Activated CD8-positive, alpha-beta memory T cell treated with anti-CD3 and anti-CD28 coated beads, Interleukin-2, amount 50 U/mL, for 4 hours (primary cell): ENCODE measurements around the gene ADORA1.

Experiments used
- DNase-seq: peaks from one replicate; pipeline ENCODE4 v3.0.0-alpha.2; 2020

ADORA1 gene

GRCh38 chr1:203124011-203124410 is 3.5 kb upstream of the ADORA1 start:
- no peak for DNase-seq

DNA sequence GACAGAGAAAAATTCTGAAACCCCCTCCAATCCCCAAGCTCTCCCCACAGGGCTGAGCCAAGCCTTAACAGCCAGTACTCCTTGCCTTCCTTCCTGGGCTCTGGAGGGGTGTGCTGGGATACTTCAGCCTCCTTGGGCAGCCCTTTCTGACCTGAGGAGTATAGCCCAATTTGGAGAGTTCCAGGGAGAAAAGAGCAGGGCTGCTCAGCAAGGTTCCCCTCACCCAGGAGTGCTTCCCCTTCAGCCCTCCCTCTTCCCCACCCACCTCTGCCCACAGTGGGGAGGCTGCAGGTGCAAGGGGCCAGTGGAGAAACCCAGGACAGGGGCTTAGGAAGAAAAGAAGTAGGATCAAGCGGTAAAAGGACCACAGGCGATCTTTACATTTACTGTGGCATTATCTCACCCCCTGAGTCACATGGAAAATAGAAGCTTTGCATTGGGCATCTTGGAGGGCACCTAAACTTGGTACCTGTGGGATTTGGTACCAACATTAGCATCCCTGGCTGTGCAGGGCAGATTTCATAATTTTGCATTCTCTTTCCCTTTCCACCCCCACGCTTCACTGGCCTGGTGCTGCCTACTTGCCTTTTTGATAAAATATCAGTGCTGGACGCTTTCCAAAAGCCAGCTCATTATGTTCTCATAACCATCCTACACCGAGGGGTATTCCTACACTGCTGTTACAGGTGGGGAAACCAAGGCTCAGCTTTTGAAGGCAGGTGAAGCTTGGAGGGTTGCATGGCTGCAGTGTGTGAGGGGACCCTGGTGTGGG is 2.8 kb upstream of the ADORA1 start:
- DNase-seq: no peak

- no peak for DNase-seq
Observed at GRCh38 chr1:203126151-203126865, 1.2 kb upstream of the ADORA1 start.

DNA sequence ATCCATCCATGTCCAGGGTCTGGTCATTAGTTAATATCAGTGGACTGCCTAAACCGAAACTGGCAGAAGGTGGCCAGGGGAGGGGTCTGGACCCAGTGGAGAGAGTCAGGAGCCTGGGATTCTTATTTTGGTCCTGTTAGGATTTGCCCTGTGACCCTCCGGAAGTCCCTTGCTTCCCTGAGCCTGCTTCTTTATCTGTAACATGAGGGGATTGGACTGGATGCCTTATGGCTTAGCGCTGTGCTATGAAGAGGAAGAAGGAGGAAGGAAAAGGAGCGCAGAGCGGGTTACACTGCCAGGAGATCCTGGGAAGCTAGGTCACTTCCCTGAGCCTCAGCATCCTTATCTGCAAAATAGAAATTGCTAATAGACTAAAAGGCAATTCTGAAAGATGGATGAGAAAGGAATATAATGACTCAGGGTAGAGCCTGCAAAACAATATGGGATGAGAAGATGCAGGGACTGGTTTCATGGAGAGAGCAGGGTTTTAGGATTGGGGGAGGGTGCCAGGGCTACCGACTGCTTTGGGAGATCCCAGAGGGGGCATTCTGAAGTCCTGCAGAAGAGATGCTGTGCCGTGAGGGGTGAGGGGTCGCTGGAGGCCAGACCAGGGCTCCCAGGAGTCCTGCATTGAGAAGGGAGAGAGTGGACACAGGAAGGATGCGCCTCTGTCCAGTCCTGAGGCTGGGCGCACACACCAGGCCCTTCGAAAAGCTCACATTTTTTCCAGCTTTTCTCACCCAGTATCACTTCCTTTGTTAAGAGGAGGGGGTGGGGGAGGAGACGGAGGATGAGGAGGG is 460 bp upstream of the ADORA1 start:
- no peak for DNase-seq

GRCh38 chr1:203128431-203128715 is 847 bp downstream of the ADORA1 start:
- DNase-seq: no peak

DNA sequence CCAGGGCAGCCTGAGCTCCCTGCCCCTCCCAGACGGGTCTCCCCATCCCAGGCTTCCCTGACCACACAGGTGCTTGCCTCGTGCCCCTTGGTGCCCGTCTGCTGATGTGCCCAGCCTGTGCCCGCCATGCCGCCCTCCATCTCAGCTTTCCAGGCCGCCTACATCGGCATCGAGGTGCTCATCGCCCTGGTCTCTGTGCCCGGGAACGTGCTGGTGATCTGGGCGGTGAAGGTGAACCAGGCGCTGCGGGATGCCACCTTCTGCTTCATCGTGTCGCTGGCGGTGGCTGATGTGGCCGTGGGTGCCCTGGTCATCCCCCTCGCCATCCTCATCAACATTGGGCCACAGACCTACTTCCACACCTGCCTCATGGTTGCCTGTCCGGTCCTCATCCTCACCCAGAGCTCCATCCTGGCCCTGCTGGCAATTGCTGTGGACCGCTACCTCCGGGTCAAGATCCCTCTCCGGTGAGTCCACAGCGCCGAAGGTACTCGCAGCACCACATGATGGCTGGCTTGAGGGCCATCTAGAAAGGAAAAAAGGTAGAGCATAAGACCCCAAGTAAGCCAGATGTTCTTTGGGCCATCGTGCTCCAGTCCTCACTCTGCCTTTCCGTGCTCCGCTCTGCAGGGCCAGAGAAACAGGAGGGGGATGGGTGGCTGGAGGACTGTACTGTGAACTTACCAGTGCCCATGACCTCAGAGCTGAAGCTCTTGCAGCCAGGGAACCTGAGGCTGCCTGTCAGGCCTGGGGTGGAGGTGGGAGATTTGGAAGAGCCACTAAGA is 1.4 kb downstream of the ADORA1 start:
- no peak for DNase-seq

DNA sequence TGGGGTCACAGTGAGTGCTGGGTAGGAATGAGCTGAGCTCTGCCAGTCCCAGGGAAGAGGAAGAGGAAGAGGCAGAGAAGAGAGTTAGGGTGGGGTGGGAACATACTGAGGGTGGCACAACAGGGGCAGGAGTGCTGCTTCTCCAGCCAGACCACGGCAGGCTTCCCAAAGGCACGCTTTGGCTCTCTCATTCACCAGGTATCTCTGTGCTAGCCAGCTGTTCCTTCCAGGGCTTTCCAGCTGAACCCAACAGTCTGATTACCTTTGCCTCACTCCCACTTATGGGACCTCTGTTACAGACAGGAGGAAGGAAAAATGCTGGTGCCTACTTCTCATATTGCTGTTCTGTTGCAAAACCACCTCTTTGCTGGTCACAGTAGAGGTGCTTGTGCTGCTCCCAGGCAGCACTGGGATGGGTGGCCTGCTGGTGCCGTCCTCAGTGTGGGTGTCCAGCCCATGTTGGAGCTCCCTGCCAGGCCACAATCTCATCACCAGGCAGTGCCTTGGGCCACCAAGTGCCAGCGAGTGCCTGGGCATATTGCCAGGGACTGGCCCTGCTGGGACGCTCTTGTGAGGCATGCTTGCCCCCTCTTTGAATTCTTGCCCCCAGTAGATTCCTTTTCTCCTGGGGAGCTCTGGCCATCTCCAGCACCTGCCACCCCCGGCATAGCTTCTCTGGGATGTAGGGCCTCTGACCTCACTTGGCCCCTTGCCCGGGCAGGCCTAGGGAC is 2.1 kb downstream of the ADORA1 start:
- DNase-seq: no peak

DNA sequence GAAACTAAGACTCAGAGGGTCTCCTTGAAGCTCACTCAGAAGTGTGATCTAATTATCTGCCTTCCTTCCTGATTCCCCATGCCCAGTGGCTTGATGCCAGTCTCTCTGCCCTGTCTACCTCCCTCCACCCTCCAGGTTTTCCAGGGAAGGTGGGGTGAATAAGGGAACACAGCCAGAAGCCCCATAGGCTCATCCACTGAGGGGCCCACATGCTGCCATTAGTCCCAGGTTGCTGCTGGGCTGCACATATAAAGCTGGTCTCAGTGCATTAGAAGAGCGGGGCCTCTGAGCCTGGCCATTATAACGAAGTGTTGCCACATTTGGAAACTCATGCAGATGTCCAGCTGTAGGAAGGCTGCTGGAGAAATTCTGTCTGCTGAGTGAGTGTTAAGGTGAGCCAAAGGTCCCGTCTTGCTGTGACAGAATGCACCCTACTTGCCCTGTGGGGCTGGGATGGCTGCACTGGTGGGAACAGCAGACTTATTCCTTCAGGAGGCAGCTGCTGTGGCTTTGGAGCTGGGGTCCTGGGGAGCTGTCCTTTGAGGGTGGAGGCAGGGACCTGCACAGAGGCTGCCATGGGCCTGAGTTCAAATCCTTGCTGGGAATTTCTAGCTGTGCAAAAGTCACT is 2.9 kb downstream of the ADORA1 start:
- DNase-seq: no peak

DNA sequence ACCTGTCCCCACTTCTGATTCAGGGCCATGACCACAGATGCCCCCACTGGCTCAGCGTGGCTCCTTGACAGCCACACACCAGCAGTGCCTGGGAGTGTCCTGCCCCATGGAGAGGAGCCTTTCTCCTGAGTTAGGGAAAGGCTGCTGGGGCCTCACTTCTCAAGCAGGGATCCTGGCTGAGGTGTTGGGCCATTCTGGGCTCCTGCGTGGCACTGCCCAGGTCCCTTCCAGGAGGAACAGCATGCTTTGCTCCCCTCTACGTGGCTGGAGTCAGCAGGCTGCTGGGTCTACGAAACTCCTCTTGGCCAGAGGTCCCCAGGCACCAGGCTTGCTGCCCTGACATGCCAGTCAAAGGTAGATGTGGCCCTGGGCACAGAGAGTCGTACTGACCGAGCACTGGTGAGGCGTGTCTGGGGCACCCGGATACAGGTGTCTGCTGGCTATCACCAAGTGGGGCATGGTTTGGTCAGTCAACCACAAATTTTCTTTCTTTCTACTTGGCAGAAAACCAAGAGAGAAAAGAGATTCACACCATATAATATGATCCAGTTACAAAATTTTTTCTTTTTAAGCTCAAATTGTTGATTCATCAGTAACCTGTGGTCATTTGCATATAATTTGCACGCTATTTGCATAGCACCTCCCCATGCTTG is 4.1 kb downstream of the ADORA1 start:
- DNase-seq: no peak

DNA sequence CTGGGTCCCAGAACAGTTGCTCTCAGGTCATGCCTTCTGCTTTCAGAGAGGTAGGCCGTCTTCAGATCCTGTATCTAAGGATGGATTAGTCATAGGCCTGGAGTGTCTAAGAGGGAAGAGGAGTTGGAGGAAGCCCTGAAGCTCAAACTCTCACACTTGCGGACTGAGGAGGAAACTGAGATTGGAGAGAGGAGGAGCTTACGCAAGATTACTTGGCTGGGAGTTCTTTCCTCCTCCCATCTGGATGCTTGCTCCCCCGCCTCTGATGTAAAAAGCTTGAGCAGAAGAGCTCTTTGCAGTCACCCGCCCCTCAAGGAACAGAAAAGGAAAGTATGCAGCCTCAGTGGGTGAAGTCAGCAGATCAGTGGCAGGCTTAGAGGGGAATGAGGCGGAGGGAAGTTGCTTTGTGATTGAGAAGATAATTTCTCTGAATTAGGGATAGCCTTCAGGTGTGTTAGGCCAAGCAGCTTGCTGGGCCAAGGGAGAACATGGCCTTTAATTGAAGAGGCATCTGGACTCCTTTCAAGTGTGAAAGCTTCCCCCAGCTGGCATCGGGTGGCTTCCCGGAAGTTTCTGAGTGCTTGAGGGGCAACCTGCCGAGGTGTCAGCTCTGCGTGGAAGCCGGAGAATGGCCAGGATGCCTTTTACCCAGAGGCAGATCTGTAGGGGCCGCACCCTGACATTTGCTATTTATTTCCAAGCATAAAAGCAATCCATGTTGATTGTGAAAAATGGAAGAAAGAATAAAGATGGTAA is 6.6 kb downstream of the ADORA1 start:
- no peak for DNase-seq

DNA sequence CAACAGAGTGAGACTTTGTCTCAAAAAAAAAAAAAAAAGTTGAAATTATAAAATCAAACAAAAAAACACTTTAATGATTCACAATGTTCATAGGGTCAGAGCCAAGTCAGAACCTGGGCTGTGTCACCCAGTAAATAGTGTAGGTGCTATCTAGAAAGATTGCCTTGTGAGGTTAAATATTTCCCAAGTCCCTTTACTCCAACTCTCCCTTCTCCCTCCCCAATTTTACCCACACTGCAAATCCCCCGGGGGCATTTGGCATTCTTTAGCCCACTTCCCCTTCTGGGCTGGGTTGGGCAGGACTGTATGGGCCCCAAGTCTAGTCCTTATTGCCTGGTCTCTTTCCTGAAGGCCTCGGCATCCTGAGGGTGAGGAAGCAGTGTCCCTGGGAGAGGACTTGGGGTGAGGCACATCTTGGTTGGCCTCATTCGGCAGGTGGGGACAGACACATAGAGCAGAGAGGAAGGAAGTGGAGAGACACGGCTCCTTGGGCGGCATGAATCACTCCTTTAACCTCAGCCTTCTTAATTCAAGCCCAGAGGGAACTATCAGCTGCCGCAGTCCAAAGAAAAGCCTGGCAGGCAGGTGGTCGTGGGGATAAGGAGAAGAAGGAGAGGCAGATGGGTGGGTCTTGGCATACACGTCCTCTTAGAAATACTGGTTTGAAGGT is 8.2 kb downstream of the ADORA1 start:
- DNase-seq: no peak

GRCh38 chr1:203136409-203137042 is 9.0 kb downstream of the ADORA1 start:
- DNase-seq: no peak

DNA sequence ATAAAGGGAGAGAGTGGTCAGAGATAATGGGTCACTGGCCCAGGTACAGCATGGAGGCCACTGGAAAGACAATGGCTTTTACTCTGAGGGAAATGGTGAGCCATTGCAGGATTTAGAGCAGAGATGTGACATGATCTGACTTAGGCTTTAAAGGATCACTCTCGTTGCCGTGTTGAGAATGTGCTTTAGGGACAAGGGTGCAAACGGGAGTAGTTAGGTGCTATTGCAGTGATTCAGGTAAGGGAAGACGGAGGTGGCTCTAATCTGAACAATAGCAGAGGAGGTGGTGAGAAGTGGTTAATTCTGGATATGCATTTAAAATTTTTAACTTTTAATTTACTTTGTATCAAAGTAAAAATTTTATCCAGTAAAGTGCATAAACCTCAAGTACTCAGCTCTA is 9.8 kb downstream of the ADORA1 start:
- no peak for DNase-seq

DNA sequence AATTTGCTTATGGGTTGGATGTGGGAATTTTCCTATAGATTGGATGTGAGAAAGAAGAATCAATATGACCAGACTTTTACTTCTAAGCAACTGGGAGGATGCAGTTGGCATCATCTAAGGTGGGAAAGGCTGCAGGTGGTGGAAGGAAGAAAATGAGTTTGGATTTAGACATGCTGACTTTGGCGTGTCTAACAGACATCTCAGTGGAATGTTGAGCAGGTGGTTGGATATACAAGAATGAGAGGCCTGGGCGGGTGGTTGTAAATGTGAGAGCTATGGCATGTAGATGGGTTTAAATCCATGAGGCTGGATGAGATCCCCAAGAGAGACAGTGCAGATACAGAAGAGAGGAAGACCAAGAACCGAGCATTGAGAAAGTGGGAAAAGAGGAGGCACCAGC is 10.5 kb downstream of the ADORA1 start:
- DNase-seq: no peak

- no peak for DNase-seq
Observed at GRCh38 chr1:203139976-203140475, 12.5 kb downstream of the ADORA1 start.

GRCh38 chr1:203140743-203141520 is 13.4 kb downstream of the ADORA1 start:
- DNase-seq: no peak

DNA sequence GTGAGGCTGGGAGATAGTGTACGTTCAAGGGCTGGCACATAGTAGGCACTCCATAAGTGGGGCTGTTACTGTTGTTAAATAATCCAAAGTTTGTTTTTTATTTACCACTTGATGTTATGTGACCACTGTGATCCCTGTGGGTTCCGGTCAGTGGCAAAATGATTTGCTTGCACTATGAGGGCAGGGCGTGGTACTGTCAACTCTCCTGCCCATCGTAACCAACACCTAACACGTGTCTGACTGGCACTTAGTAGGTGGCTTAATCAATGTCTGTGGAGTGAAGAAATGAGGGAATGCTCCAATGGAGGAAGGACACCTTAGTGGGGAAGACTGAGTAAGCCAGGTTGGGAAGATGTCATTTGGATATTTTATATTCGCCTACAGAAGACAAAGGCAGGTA is 14.6 kb downstream of the ADORA1 start:
- no peak for DNase-seq

DNA sequence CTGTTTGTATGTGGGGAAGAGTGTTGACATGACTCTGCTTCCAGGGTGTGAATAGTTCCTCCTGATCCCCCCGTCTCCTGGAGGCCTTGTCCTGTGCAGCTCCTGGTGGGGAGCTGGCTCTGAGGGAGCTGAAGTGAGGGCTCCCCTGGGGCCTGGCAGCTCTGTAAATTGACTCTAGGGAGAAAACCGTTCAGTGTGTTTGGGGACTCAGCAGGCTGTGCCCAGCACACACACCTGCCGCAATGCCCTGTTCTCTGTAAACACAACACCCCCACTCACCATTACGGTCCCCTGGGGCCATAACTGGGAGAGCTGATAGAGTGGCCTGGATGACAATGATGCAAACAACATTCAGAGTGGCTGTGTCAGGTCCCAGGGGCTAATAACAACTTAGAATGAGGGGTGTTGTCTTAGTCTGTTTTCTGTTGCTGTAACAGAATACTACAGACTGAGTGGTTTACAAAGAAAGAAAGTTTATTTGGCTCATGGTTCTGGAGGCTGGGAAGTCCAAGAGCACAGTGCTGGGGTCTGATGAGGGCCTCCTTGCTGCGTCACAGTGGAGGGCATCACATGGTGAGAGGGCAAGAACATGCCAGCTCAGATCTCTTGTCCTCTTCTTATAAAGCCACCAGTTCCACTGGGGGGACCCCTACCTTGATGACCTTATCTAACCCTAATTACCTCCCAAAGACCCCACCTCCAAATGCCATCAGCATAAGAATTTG is 15.3 kb downstream of the ADORA1 start:
- DNase-seq: no peak
